OCI-LY1 (cell line): Measurements from ENCODE around the gene NUDT4.

Source experiments
- H2AFZ ChIP-seq: fragments of 200-600 bp; sonication (generic), shearing (Covaris generic); 2 replicates; pipeline ENCODE4 v1.6.0; 2014; ENCODE audit warnings: antibody characterized with exemption, mild to moderate bottlenecking, low read length
- H3F3A ChIP-seq: fragments of 200-600 bp; sonication (generic), shearing (Covaris generic); 2 replicates; pipeline ENCODE4 v1.6.0; 2014; ENCODE audit warnings: mild to moderate bottlenecking, antibody characterized with exemption, low read length, moderate library complexity; ENCODE audit not compliant: insufficient read depth
- H3K27ac ChIP-seq: fragments of 200-600 bp; sonication (generic); 2 replicates; pipeline ENCODE4 v1.5.1; 2014; ENCODE audit warnings: low read length, mixed run types, mild to moderate bottlenecking, low read depth; ENCODE audit not compliant: poor library complexity, severe bottlenecking
- H3K27me3 ChIP-seq: fragments of 200-600 bp; sonication (generic); 2 replicates; pipeline ENCODE4 v1.6.0; 2014; ENCODE audit warnings: antibody characterized with exemption, mild to moderate bottlenecking, low read length, moderate library complexity; ENCODE audit not compliant: insufficient read depth
- H3K36me3 ChIP-seq: fragments of 200-600 bp; sonication (generic); 2 replicates; pipeline ENCODE4 v1.6.1; 2014; ENCODE audit warnings: mild to moderate bottlenecking, antibody characterized with exemption, low read length, moderate library complexity, mixed read lengths; ENCODE audit not compliant: insufficient read depth
- H3K4me1 ChIP-seq: fragments of 200-600 bp; sonication (generic); 2 replicates; pipeline ENCODE4 v1.5.1; 2014; ENCODE audit warnings: mild to moderate bottlenecking, low read length, moderate library complexity; ENCODE audit not compliant: insufficient read depth, severe bottlenecking
- H3K4me2 ChIP-seq: fragments of 200-600 bp; sonication (generic), shearing (Covaris generic); 2 replicates; pipeline ENCODE4 v1.6.1; 2014; ENCODE audit warnings: low read length
- H3K4me3 ChIP-seq: fragments of 200-600 bp; sonication (generic); 2 replicates; pipeline ENCODE4 v1.5.1; 2014; ENCODE audit warnings: low read length, low read depth, mild to moderate bottlenecking, mixed read lengths; ENCODE audit not compliant: poor library complexity, severe bottlenecking
- H3K79me2 ChIP-seq: fragments of 200-600 bp; shearing (Covaris generic); 2 replicates; pipeline ENCODE4 v1.6.1; 2016; ENCODE audit warnings: mixed run types, low read length, mixed read lengths; ENCODE audit not compliant: insufficient read depth
- H3K9ac ChIP-seq: fragments of 200-600 bp; sonication (generic), shearing (Covaris generic); 2 replicates; pipeline ENCODE4 v1.6.1; 2014; ENCODE audit warnings: mild to moderate bottlenecking, low read length, mixed read lengths
- H3K9me2 ChIP-seq: fragments of 200-600 bp; sonication (generic), shearing (Covaris generic); 2 replicates; pipeline ENCODE4 v1.6.1; 2014; ENCODE audit warnings: low read depth, mild to moderate bottlenecking, low read length, mixed read lengths
- H3K9me3 ChIP-seq: fragments of 200-600 bp; shearing (Covaris generic); 2 replicates; pipeline ENCODE4 v1.6.1; 2014; ENCODE audit warnings: low read length, mixed read lengths
- H4K20me1 ChIP-seq: fragments of 200-600 bp; sonication (generic), shearing (Covaris generic); 2 replicates; pipeline ENCODE4 v1.6.0; 2016; ENCODE audit warnings: mild to moderate bottlenecking, low read length; ENCODE audit not compliant: insufficient read depth
- EZH2 ChIP-seq: fragments of 200-600 bp; sonication (generic), shearing (Covaris generic); IDR thresholded peaks from 2 replicates; pipeline ENCODE4 v1.8.0; 2017; ENCODE audit warnings: borderline replicate concordance, mixed run types, mild to moderate bottlenecking, antibody characterized with exemption, low read length, moderate library complexity, mixed read lengths
- TF ChIP-seq, protein P1 (sequence below): fragments of 200-600 bp; sonication (generic), shearing (Covaris generic); IDR thresholded peaks from 2 replicates; pipeline ENCODE4 v1.5.1; 2017; ENCODE audit warnings: mild to moderate bottlenecking, antibody characterized with exemption, low read length, moderate library complexity, mixed read lengths

The NUDT4 gene

DNA sequence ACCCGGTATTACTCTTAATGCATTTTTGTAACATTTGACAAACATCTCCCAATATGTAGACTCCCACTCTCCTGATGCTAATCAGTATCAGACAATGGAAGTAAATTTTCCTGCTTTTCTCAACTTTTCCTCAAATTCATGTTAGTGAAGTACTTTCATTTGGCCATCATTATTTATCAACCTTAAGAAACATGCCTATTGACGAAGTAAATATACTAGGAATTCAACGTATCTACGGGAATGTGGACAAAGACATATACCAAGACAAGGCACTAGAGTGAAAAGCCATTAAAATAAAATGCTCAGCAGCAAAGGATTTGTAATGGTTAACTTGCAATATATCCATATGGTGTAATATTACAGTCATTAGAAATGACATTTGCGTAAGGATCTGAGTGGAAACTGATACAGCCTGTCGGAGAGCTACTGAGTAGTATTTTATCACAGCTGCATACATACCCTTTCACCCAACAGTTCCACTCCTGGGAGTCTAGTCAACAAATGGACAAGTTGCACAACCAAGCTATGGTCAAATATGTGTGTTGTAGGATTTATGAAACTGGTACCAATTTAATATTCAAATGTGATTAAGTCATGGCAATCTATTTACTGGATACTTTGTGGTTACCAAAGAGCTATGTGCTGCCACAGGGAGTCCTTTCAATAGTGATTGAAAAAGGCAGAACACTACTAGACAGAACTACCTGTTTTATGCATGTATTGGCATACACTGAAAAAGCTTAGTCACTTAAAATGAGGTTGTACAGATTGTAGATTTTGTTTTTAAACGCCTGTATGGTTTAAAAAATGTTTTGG is 26.5 kb downstream of the NUDT4 start:
- Histone ChIP-seq H3K9ac (no peak overlapping the region), H3K79me2 (no peaks in the 10 kb centered on the region), H3F3A (no peaks in the 10 kb centered on the region; the same call in 1 of the 2 replicates), H3K4me1 (no peaks in the 10 kb centered on the region), H3K27ac (no peak overlapping the region), H2AFZ (no peak overlapping the region), H4K20me1 (no peaks in the 10 kb centered on the region), H3K4me3 (no peak overlapping the region), H3K36me3 (peaks cover 24% of the 10 kb centered on the region; the same call in 1 of the 2 replicates), H3K27me3 (no peaks in the 10 kb centered on the region), H3K4me2 (no peak overlapping the region), H3K9me3 (no peaks in the 10 kb centered on the region), H3K9me2 (no peaks in the 10 kb centered on the region)
- no peak for TF ChIP-seq EZH2
- TF ChIP-seq, protein P1, sequence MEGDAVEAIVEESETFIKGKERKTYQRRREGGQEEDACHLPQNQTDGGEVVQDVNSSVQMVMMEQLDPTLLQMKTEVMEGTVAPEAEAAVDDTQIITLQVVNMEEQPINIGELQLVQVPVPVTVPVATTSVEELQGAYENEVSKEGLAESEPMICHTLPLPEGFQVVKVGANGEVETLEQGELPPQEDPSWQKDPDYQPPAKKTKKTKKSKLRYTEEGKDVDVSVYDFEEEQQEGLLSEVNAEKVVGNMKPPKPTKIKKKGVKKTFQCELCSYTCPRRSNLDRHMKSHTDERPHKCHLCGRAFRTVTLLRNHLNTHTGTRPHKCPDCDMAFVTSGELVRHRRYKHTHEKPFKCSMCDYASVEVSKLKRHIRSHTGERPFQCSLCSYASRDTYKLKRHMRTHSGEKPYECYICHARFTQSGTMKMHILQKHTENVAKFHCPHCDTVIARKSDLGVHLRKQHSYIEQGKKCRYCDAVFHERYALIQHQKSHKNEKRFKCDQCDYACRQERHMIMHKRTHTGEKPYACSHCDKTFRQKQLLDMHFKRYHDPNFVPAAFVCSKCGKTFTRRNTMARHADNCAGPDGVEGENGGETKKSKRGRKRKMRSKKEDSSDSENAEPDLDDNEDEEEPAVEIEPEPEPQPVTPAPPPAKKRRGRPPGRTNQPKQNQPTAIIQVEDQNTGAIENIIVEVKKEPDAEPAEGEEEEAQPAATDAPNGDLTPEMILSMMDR, result no peak

DNA sequence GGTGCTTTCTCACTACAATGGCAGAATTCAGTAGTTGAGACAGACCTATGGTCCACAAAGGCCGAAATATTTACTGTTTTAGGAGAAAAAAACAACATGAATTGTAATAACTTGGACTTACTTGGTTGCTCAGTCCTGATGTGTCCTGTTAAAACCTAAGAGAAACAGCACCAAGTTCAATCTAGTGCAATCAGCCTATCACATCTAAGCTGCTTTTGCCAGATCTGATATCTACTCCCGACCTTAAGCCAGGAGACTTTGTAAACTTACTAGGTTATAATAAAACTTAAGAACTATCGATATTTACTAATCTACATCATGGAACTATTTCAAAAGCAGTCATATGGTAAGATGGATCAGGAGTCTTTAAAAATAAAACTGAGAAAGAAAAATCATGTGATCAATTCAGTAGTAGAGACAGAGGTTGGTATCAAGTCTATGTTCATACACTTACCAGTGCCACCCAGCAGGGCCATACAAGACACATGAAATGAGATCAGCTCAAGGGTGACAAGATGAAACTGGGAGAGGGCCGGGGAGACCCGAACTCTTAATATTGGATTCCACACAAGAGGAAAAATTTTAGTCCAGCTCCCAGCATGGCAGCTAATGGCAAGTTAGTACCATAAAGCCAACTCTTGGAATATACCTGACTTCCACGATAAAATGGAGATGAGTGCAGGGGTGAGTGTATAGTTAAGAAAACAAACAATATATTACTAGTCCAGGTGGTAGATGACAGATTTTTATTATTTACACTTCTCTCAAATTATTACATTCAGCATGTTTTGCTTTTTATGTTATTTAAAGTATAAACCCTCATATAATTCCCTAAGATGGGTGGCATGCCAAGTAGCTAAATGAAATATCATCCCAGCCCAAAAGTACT is 27.5 kb downstream of the NUDT4 start:
- Histone ChIP-seq H3K79me2 (no peaks in the 10 kb centered on the region), H3F3A (no peaks in the 10 kb centered on the region; the same call in 1 of the 2 replicates), H3K27me3 (no peaks in the 10 kb centered on the region), H3K27ac (no peak overlapping the region), H3K4me2 (no peak overlapping the region), H3K9me2 (no peaks in the 10 kb centered on the region), H3K9ac (no peak overlapping the region), H3K9me3 (no peaks in the 10 kb centered on the region), H4K20me1 (no peaks in the 10 kb centered on the region), H2AFZ (no peak overlapping the region), H3K4me1 (no peaks in the 10 kb centered on the region), H3K4me3 (no peak overlapping the region), H3K36me3 (peaks cover 27% of the 10 kb centered on the region)
- TF ChIP-seq, protein P1, result no peak
- TF ChIP-seq EZH2, result no peak

GRCh38 chr12:93407054-93407962 is 29.6 kb downstream of the NUDT4 start:
- H3K4me1 ChIP-seq, result no peaks in the 10 kb centered on the region
- H3K9me2 ChIP-seq, result no peaks in the 10 kb centered on the region
- H3K4me2 ChIP-seq, result no peak overlapping the region
- no peak overlapping the region for H3K27ac ChIP-seq
- no peaks in the 10 kb centered on the region for H4K20me1 ChIP-seq
- H2AFZ ChIP-seq, result no peak overlapping the region
- H3K4me3 ChIP-seq, result no peak overlapping the region
- H3K79me2 ChIP-seq, result peaks cover 5% of the 10 kb centered on the region
- peaks cover 36% of the 10 kb centered on the region for H3K36me3 ChIP-seq
- TF ChIP-seq, protein P1, result no peak
- TF ChIP-seq EZH2, result no peak
- H3F3A ChIP-seq, result no peaks in the 10 kb centered on the region; the same call in 1 of the 2 replicates
- no peaks in the 10 kb centered on the region for H3K9me3 ChIP-seq
- H3K27me3 ChIP-seq, result no peaks in the 10 kb centered on the region
- H3K9ac ChIP-seq, result no peak overlapping the region
